ENCODE results near the gene SLC52A1. TPM values are rescaled to one million over a fixed set of nuclear protein-coding genes. Genes with fewer than 3 reads are reported as not detected.
"Not testable (repeated sequence)": the region's sequence is repeated elsewhere in the genome, so short reads cannot be mapped to it uniquely, and the experiment has no call there.

Gene SLC52A1
- 0.17 and 0.62 TPM in 2 replicates for total RNA-seq

GRCh38 chr17:5035315-5035714 lies at the start of gene SLC52A1:
TSS of gene SLC52A1 (minus strand) at chr17:5035426. CDS start at chr17:5034606, 820 bp downstream.
- DNase-seq (ENCODE audit: low read depth) = no peak
- Histone ChIP-seq H3K4me3 (ENCODE audit: low read depth, low read length) (peak within 1 kb of the TSS; percentile 7), H3K27me3 (ENCODE audit: control insufficient read depth, insufficient read depth, low read length) (peaks cover 17% of the 10 kb centered on the region), H3K36me3 (ENCODE audit: control insufficient read depth, insufficient read depth, low read length) (no peaks in the 10 kb centered on the region)
- TF ChIP-seq CTCF (IDR thresholded peaks at IDR 0.05; ENCODE audit: insufficient read depth, low read length, poor library complexity, severe bottlenecking) = no peak

GRCh38 chr17:5080591-5080990 lies 45.4 kb upstream of the SLC52A1 start:
- H3K36me3 ChIP-seq (ENCODE audit: control insufficient read depth, insufficient read depth, low read length) = no peaks in the 10 kb centered on the region
- TF ChIP-seq CTCF (IDR thresholded peaks at IDR 0.05; ENCODE audit: insufficient read depth, low read length, poor library complexity, severe bottlenecking) = no peak
- no peaks in the 10 kb centered on the region for H3K27me3 ChIP-seq (ENCODE audit: control insufficient read depth, insufficient read depth, low read length)
- no peak for DNase-seq (ENCODE audit: low read depth)
- H3K4me3 ChIP-seq (ENCODE audit: low read depth, low read length) = no peak overlapping the region

GRCh38 chr17:5078106-5079028 lies 43.1 kb upstream of the SLC52A1 start, which contains the start of gene ZFP3:
TSS of gene ZFP3 (plus strand) at chr17:5078467. CDS start at chr17:5091505, 13,038 bp downstream.
- H3K27me3 ChIP-seq (ENCODE audit: control insufficient read depth, insufficient read depth, low read length) = no peaks in the 10 kb centered on the region
- DNase-seq (ENCODE audit: low read depth) = peak; percentile 51
- peak within 1 kb of the TSS; percentile 48 for H3K4me3 ChIP-seq (ENCODE audit: low read depth, low read length)
- H3K36me3 ChIP-seq (ENCODE audit: control insufficient read depth, insufficient read depth, low read length) = no peaks in the 10 kb centered on the region
- no peak for TF ChIP-seq CTCF (IDR thresholded peaks at IDR 0.05; ENCODE audit: insufficient read depth, low read length, poor library complexity, severe bottlenecking)

GRCh38 chr17:5077781-5078105 lies 42.5 kb upstream of the SLC52A1 start:
- no peak for TF ChIP-seq CTCF (IDR thresholded peaks at IDR 0.05; ENCODE audit: insufficient read depth, low read length, poor library complexity, severe bottlenecking)
- DNase-seq (ENCODE audit: low read depth) = no peak

GRCh38 chr17:5077275-5077674 lies 42.0 kb upstream of the SLC52A1 start:
- H3K36me3 ChIP-seq (ENCODE audit: control insufficient read depth, insufficient read depth, low read length); H3K4me3 ChIP-seq (ENCODE audit: low read depth, low read length); H3K27me3 ChIP-seq (ENCODE audit: control insufficient read depth, insufficient read depth, low read length); DNase-seq (ENCODE audit: low read depth): not testable (repeated sequence)

More at GRCh38 chr17:5077781-5078105, 42.5 kb upstream of the SLC52A1 start:
- H3K4me3 ChIP-seq (ENCODE audit: low read depth, low read length) = peak overlapping the region; percentile 48
- H3K36me3 ChIP-seq (ENCODE audit: control insufficient read depth, insufficient read depth, low read length) = no peaks in the 10 kb centered on the region
- no peaks in the 10 kb centered on the region for H3K27me3 ChIP-seq (ENCODE audit: control insufficient read depth, insufficient read depth, low read length)

- not testable (repeated sequence) for DNase-seq (ENCODE audit: low read depth); H3K4me3 ChIP-seq (ENCODE audit: low read depth, low read length); H3K36me3 ChIP-seq (ENCODE audit: control insufficient read depth, insufficient read depth, low read length); H3K27me3 ChIP-seq (ENCODE audit: control insufficient read depth, insufficient read depth, low read length)
These were observed 40.2 kb upstream of the SLC52A1 start for GRCh38 chr17:5075472-5075871.

GRCh38 chr17:5069724-5070123 lies 34.5 kb upstream of the SLC52A1 start:
- Histone ChIP-seq H3K27me3 (ENCODE audit: control insufficient read depth, insufficient read depth, low read length) (no peaks in the 10 kb centered on the region), H3K4me3 (ENCODE audit: low read depth, low read length) (no peak overlapping the region), H3K36me3 (ENCODE audit: control insufficient read depth, insufficient read depth, low read length) (no peaks in the 10 kb centered on the region)
- no peak for TF ChIP-seq CTCF (IDR thresholded peaks at IDR 0.05; ENCODE audit: insufficient read depth, low read length, poor library complexity, severe bottlenecking)
- DNase-seq (ENCODE audit: low read depth) = no peak

Data from kidney epithelial cell (primary cell).